H1 (cell line): Measurements from ENCODE around the gene PTPRD. TPM values are rescaled to one million over a fixed set of nuclear protein-coding genes. Genes with fewer than 3 reads are reported as not detected.
A peak's percentile ranks its signal among the peaks of the same experiment; 100 is the strongest.

ENCODE experiments used
- EGR1 ChIP-seq: IDR thresholded peaks from 2 replicates; pipeline ENCODE4 v1.6.1; 2011; ENCODE audit warnings: low read depth, low read length, borderline replicate concordance
- EP300 ChIP-seq, 2 experiments: IDR thresholded peaks; 1 replicate in 1 of 2; 2 replicates in 1 of 2; pipeline ENCODE4 v1.6.1; 2011 to 2012; ENCODE audit warnings: low read depth in 2 of 2, low read length in 2 of 2, mild to moderate bottlenecking in 2 of 2, borderline replicate concordance in 1 of 2, inconsistent platforms in 1 of 2, moderate library complexity in 1 of 2
- MAFK ChIP-seq: IDR thresholded peaks from 2 replicates; pipeline ENCODE4 v1.6.1; 2012; ENCODE audit warnings: low read depth, mild to moderate bottlenecking, improper control_type of control experiment, low read length
- RAD21 ChIP-seq, 2 experiments: IDR thresholded peaks in 1 of 2; conservative IDR thresholded peaks in 1 of 2; 2 replicates each; pipeline ENCODE4 v1.6.1; 2011; ENCODE audit warnings: low read depth in 2 of 2, low read length in 2 of 2, improper control_type of control experiment in 1 of 2, inconsistent platforms in 1 of 2, mild to moderate bottlenecking in 1 of 2, moderate library complexity in 1 of 2
- TAF1 ChIP-seq: IDR thresholded peaks from 2 replicates; pipeline ENCODE4 v1.6.1; 2011; ENCODE audit warnings: mild to moderate bottlenecking, low read depth, low read length
- USF2 ChIP-seq: IDR thresholded peaks from 2 replicates; pipeline ENCODE4 v1.6.1; 2011; ENCODE audit warnings: low read length, improper control_type of control experiment
- polyA plus RNA-seq, 7 experiments: library from polyadenylated mRNA; depleted of rRNA in 3 of 7; stranded (reverse) in 5 of 7; unstranded in 2 of 7; fragments of >200 nt in 5 of 7; fragments of 200-250 nt in 2 of 7; gene quantifications; 1 replicate in 5 of 7; 2 replicates in 1 of 7; 4 replicates in 1 of 7; pipeline versions ENCODE4 v1.2.1 to v1.2.3, GENCODE V29; 2011 to 2013; ENCODE audit warnings: missing spikeins in 2 of 7, mixed read lengths in 2 of 7
- total RNA-seq: library from RNA; stranded (reverse); fragmentation: NEBNext Ultra II Directional; extraction: Animal tissue kit (Norgen Biotek cat#: 25700); gene quantifications from 2 replicates; pipeline ENCODE4 v1.2.1, GENCODE V29; 2021
- TF ChIP-seq, protein P1 (sequence below): IDR thresholded peaks from 2 replicates; pipeline ENCODE4 v1.6.1; 2011; ENCODE audit warnings: low read depth, mild to moderate bottlenecking, low read length; ENCODE audit not compliant: insufficient read depth

Gene PTPRD
- total and polyA plus RNA-seq, 2 of the 8 experiments (the other 6 are each of a cell fraction or from before 2014, with no cell fraction given): 17.2 to 77.0 TPM

DNA sequence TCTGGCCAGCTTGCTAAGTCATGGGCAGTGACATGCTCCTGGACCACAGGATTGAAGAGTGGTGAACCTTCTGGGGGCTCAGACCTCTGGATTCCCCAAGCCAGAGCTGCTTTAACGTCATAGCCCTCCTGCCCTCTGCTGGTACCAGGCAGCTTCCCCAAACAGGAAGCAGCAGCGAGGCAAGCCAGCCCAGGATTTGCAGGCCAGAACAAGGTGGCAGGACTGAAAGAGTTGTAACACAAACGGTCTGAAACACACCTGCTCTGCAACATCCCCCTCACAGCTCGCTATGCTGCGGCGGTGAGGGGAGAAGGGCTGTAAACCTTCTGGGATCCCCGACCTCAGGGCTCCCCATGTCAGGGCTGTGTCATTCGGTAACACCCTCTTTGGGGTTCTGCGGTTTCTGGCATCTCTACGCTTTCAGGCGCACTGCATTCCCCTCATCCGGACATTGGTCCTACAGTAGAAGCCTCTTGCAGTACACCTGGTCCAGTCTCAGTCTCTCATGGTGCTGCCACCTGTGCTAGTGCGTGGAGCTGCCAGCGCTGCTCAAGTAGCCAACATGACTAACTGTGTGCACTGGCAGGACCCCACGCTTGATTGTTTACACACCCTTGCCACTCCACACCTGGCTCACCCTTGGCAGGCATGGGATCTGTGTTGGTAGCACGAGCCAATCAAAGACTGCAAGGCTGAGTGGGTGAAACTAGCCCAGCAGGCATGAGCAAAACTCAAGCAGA is 893.3 kb downstream of the PTPRD start (continued):
- TF ChIP-seq, protein P1, sequence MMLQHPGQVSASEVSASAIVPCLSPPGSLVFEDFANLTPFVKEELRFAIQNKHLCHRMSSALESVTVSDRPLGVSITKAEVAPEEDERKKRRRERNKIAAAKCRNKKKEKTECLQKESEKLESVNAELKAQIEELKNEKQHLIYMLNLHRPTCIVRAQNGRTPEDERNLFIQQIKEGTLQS: no peak
- no peak for TF ChIP-seq TAF1
- peak; percentile 58 to 65 for TF ChIP-seq RAD21 (IDR thresholded peaks at IDR 0.05 in 1 of 2, conservative IDR thresholded peaks at IDR 0.05 in 1 of 2; ENCODE audit: low read depth in 2 of 2, low read length in 2 of 2)
- no peak for TF ChIP-seq EGR1
- TF ChIP-seq EP300 (IDR thresholded peaks at IDR 0.05; ENCODE audit: borderline replicate concordance in 1 of 2, low read depth in 2 of 2, low read length in 2 of 2): no peak
- no peak for TF ChIP-seq USF2
- TF ChIP-seq MAFK: no peak
